Measurements from ENCODE around the gene AEN.

Gene AEN

DNA sequence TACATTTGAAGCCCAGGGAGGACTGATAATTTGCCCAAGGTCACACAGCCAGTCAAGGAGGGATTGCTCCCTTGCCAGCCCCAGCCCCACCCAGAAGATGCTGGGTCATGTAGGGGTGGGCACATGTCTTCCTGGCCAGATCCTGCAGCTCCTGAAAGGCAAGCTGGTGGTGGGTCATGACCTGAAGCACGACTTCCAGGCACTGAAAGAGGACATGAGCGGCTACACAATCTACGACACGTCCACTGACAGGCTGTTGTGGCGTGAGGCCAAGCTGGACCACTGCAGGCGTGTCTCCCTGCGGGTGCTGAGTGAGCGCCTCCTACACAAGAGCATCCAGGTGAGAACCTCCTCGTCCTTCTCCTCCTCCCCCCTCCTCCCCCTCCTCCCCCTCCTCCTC, 30.8 kb downstream of the AEN start:
- Mint-ChIP-seq H3K9me3 (no peaks in the 10 kb centered on the region), H3K4me3 (no peak overlapping the region), H3K36me3 (ENCODE audit: low read depth) (no peaks in the 10 kb centered on the region), H3K27ac (no peak overlapping the region), H3K4me1 (peaks cover 10% of the 10 kb centered on the region), H3K27me3 (ENCODE audit: low read depth, poor library complexity) (peaks cover 5% of the 10 kb centered on the region)
- DNase-seq, result no peak
- TF ChIP-seq, protein P1, sequence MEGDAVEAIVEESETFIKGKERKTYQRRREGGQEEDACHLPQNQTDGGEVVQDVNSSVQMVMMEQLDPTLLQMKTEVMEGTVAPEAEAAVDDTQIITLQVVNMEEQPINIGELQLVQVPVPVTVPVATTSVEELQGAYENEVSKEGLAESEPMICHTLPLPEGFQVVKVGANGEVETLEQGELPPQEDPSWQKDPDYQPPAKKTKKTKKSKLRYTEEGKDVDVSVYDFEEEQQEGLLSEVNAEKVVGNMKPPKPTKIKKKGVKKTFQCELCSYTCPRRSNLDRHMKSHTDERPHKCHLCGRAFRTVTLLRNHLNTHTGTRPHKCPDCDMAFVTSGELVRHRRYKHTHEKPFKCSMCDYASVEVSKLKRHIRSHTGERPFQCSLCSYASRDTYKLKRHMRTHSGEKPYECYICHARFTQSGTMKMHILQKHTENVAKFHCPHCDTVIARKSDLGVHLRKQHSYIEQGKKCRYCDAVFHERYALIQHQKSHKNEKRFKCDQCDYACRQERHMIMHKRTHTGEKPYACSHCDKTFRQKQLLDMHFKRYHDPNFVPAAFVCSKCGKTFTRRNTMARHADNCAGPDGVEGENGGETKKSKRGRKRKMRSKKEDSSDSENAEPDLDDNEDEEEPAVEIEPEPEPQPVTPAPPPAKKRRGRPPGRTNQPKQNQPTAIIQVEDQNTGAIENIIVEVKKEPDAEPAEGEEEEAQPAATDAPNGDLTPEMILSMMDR (IDR thresholded peaks at IDR 0.05), result no peak

- DNase-seq, result no peak
- H3K27ac Mint-ChIP-seq, result no peak overlapping the region
- H3K9me3 Mint-ChIP-seq, result no peaks in the 10 kb centered on the region
- peaks cover 15% of the 10 kb centered on the region for H3K4me1 Mint-ChIP-seq
- no peaks in the 10 kb centered on the region for H3K36me3 Mint-ChIP-seq (ENCODE audit: low read depth)
- TF ChIP-seq, protein P1 (IDR thresholded peaks at IDR 0.05), result no peak
- no peak overlapping the region for H3K4me3 Mint-ChIP-seq
- peaks cover 11% of the 10 kb centered on the region for H3K27me3 Mint-ChIP-seq (ENCODE audit: low read depth, poor library complexity)
Observed at GRCh38 chr15:88652456-88653199, 31.5 kb downstream of the AEN start.

- peaks cover 18% of the 10 kb centered on the region for H3K4me1 Mint-ChIP-seq
- TF ChIP-seq, protein P1 (IDR thresholded peaks at IDR 0.05), result no peak
- no peak for DNase-seq
- no peak overlapping the region for H3K27ac Mint-ChIP-seq
- H3K4me3 Mint-ChIP-seq, result no peak overlapping the region
- H3K27me3 Mint-ChIP-seq (ENCODE audit: low read depth, poor library complexity), result peaks cover 11% of the 10 kb centered on the region
- H3K9me3 Mint-ChIP-seq, result no peaks in the 10 kb centered on the region
- no peaks in the 10 kb centered on the region for H3K36me3 Mint-ChIP-seq (ENCODE audit: low read depth)
Observed at GRCh38 chr15:88653200-88654064, 32.3 kb downstream of the AEN start.

GRCh38 chr15:88654430-88655102, 33.4 kb downstream of the AEN start:
- H3K27ac Mint-ChIP-seq, result no peak overlapping the region
- no peak overlapping the region for H3K4me3 Mint-ChIP-seq
- no peaks in the 10 kb centered on the region for H3K36me3 Mint-ChIP-seq (ENCODE audit: low read depth)
- peaks cover 22% of the 10 kb centered on the region for H3K27me3 Mint-ChIP-seq (ENCODE audit: low read depth, poor library complexity)
- TF ChIP-seq, protein P1 (IDR thresholded peaks at IDR 0.05), result no peak
- peaks cover 18% of the 10 kb centered on the region for H3K4me1 Mint-ChIP-seq
- DNase-seq, result no peak
- no peaks in the 10 kb centered on the region for H3K9me3 Mint-ChIP-seq

DNA sequence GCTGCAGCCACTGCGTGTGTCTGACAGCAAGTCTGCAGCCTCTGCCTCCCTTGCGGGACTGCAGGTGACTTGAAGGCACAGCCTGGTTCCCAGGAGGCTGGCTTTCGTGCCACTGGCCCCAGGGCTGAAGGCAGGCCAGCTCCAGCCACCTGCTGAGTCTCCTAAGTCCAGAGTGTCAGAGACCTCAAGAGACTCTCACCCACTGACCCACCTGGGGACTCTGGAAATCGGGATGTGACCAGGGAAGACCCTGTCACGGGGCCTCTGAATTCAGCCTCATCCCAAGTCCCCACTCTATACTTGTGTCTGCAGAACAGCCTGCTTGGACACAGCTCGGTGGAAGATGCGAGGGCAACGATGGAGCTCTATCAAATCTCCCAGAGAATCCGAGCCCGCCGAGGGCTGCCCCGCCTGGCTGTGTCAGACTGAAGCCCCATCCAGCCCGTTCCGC, 34.0 kb downstream of the AEN start:
- Mint-ChIP-seq H3K27me3 (ENCODE audit: low read depth, poor library complexity) (peaks cover 23% of the 10 kb centered on the region), H3K4me1 (peaks cover 15% of the 10 kb centered on the region), H3K27ac (no peak overlapping the region), H3K36me3 (ENCODE audit: low read depth) (no peaks in the 10 kb centered on the region), H3K9me3 (no peaks in the 10 kb centered on the region), H3K4me3 (no peak overlapping the region)
- TF ChIP-seq, protein P1 (IDR thresholded peaks at IDR 0.05), result no peak
- DNase-seq, result no peak
